IPS-18c (cell line): ENCODE results near the gene KAT6B.

ENCODE experiments used
- H3K4me3 ChIP-seq: 2 replicates; pipeline ENCODE4 v1.7.0; 2013; ENCODE audit warnings: low read depth, mild to moderate bottlenecking, low read length, moderate library complexity; ENCODE audit not compliant: insufficient read depth
- H3K9me3 ChIP-seq: one replicate; pipeline ENCODE4 v1.6.1; 2013; ENCODE audit warnings: mild to moderate bottlenecking, low read length, moderate library complexity; ENCODE audit not compliant: control insufficient read depth, insufficient read depth

The KAT6B gene

DNA sequence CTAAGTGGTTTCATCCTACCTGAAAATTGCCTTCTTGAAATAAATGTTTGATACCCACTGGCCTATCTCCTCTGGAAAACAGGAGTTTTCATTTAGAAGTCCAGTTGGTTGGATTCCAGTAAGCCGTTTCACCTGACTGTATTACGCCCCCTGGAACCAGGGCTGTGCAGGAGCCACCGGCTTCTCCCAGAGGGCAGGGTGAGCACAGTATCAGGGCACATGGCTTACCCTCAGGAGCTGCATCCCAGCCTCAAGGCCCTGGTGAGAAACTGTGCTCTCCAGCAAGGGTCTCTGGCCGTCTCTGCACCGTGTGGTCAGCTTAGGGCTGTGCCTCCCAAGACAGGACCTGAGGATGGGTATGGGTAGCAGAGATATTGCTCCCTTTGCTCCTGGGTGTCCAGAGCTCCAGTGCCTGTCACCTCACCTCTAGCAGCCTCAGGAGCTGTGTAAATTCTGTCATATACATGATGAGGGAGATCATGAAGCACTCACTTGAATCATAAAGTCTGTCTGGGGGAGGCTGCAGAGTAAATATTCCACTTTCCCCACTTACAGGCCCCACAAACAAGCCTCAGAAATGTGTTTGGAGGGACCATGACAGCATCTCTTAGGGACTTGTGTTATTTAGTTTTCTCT is 175.4 kb downstream of the KAT6B start:
- Histone ChIP-seq H3K4me3 (no peak overlapping the region), H3K9me3 (no peaks in the 10 kb centered on the region)

DNA sequence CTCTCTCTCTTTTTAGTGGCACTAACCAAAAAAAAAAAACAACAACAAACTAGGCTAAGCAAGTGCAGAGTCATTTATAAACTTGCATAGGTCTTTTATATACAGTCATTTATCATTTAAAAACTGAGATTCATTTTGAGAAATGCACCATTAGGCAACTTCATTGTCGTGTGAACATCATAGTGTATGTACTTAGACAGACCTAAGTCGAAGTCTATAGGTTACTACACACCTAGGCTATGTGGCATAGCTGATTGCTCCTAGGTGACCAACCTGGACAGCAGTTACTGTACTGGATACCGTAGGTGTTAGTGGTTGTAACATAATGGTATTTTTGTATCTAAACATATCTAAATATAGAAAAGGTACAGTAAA is 175.9 kb downstream of the KAT6B start:
- H3K4me3 ChIP-seq, result no peak overlapping the region

DNA sequence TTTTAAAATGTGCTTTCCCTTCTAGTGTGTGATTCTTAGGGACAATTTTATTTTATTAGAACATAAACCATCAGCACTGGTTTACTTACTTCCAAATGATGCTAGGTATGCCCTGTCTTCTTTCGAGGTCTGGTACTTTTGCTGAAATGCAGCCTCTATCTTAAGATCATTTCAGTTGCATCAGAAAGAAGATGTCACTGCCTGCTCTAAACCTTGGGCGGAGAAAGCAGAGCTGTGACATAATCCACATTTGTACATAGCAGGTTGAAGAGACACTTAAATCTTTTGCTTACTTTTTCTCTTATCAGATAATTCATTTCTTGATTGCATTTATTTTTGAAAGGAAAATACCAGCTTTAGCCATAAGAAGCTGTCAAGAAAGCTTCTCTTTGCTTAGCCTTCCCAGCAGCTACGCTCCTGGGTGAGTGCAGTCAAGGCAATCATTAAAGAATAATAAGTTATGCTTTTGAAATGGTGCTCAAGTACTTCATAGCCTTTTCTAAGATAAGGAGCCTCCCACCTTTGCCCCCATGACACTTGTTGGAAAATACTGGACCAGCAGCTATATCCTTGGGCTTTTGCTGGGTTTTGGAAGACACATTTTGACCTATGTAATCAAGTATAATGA is 176.7 kb downstream of the KAT6B start:
- Histone ChIP-seq H3K4me3 (no peak overlapping the region), H3K9me3 (no peaks in the 10 kb centered on the region)

More for the DNA sequence above, 175.9 kb downstream of the KAT6B start:
- no peaks in the 10 kb centered on the region for H3K9me3 ChIP-seq

DNA sequence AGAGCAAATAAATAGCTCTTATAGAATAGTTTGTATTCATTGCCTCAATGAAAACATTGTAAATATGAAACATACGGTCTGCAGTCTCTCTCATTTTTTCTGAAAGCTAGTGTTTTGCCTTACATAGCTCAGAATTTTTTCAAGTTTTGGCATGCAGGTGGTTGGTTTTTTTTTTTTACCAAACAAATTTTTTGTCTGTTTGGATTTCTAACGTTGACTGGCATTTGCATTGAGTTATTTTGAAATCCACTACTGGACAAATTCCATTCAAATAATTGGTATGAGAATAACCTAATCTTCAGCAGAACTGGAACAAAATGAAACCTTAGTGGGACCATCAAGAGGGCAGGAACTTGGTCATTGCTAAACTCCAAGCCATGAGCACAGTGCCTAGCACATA is 177.5 kb downstream of the KAT6B start:
- H3K4me3 ChIP-seq, result no peak overlapping the region
- H3K9me3 ChIP-seq, result no peaks in the 10 kb centered on the region

DNA sequence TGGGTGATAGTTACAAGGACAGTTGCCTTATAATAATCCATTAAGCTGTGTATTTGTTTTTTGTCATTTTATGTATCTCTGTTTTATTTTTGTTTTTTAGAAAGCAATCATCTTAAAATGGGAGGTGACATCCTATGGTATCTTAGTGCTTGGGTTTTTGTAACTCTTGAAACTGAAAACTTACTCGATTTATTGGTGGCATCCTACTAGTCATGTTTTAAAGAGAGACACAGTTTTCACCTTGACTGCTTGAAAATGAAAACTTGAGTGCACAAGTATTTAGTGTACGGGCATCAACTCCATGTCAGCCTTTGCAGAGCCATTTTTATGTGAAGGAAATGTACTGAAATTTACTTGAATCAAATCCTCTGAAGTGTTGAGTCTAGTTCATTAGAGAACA is 181.2 kb downstream of the KAT6B start:
- Histone ChIP-seq H3K9me3 (no peaks in the 10 kb centered on the region), H3K4me3 (no peak overlapping the region)

DNA sequence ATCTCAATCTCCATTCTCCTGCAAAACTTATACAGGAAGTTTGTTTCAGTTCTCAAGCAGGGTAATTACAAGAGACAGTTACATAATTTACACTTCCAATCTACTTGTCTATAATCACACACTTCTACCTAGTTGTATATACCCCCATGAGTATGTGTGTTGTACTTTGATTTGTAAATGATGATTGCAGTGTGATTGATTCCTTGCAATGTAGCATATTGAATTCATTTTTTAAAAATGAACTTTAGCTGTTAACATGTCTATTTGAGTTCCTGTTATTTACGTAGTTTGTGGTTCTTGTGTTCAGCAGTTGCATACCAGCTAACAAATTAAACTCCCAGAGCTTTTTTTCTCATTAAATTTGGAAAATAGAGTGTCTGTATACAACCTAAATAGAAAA is 182.6 kb downstream of the KAT6B start:
- Histone ChIP-seq H3K9me3 (no peaks in the 10 kb centered on the region), H3K4me3 (no peak overlapping the region)

DNA sequence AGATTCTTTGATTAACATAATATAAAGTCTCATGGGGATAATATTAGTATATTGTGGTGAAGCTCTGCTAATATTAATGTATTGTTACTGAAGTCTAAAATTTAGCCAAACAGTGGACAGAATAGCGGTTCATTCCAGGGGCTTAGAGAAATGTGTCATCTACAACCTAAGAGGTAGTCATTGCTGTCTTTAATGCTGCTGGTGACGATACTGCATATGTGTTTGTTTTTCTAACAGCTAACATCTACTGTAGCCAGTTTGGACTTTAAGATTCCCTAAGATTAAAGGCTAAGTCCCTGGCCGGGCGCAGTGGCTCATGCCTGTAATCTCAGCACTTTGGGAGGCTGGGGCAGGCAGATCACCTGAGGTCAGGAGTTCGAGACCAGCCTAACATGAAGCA is 183.0 kb downstream of the KAT6B start:
- no peaks in the 10 kb centered on the region for H3K9me3 ChIP-seq
- no peak overlapping the region for H3K4me3 ChIP-seq

DNA sequence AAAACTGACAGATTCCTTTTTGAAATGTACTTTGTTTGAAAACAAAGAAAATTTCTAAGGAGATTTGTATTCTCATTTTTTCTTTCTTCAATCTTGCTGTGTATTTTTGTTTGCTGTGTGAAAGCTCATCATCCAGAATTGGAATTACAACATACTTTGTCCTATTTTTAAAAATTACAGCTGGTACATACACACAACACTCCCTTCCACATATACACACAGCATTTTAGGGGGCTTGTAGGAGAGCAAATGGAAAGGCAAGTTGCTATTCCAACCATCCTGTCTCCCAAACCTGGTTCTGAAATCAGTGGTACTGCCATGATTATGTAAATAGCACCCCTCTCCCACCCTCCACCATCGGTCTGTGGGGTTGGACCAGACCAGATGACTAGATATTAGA is 184.0 kb downstream of the KAT6B start:
- Histone ChIP-seq H3K9me3 (no peaks in the 10 kb centered on the region), H3K4me3 (no peak overlapping the region)

DNA sequence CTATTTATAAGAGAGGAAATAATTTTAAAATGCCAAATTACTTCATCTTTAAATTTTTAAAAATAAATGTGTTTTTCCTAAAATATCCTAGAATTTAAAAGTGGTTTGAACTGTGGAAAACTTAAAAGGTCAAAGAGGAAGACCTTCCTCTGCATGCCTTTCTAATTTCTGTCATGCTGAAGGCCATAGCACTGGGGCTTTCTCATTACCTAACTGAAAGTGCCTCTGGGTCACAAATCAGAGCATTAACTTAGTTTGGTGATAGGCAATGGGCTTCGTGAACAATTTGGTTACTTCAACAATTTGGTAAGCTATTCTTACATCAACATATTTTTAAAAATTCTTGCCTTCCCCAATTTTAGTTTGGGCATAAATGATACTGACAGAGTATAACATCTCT is 184.8 kb downstream of the KAT6B start:
- Histone ChIP-seq H3K4me3 (no peak overlapping the region), H3K9me3 (no peaks in the 10 kb centered on the region)

DNA sequence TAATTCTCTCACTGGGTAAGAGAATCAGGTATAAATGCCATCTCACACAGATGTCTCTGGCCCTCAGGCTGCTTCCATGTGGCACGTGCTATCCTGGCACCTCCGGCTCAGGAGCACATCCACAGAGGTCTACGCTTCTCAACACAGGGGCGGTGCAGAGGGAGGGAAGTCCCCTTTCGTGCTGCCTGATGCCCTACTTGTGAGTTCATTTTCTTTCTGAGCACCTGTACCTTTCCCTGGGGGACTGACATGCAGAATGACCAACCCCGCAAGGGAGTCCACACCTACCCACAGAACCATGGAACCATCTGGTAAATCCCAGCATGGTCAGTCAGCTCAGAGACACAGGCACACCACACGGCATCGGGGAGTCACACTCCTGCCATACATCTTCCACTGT is 186.1 kb downstream of the KAT6B start:
- H3K4me3 ChIP-seq, result no peak overlapping the region
- no peaks in the 10 kb centered on the region for H3K9me3 ChIP-seq

DNA sequence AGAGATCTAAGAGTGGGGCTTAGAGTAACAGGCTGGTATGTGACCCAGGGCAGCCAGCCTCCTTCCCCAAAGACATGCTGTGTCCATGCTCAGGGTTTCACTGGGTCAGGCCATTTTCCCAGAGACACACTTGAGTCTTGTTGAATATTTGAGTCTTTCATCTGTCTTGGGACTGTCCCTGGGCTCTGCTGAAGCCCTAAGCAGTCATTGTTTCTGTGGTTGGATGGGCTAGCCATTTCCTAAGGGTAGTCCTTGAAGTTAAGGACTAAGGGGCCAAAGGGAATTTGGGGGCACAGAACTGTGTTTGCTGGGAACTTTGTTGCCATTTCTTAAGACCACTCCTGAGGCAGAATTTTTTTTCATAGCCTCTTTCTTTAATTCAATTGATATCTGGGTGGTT is 186.6 kb downstream of the KAT6B start:
- H3K9me3 ChIP-seq, result no peaks in the 10 kb centered on the region
- H3K4me3 ChIP-seq, result no peak overlapping the region

DNA sequence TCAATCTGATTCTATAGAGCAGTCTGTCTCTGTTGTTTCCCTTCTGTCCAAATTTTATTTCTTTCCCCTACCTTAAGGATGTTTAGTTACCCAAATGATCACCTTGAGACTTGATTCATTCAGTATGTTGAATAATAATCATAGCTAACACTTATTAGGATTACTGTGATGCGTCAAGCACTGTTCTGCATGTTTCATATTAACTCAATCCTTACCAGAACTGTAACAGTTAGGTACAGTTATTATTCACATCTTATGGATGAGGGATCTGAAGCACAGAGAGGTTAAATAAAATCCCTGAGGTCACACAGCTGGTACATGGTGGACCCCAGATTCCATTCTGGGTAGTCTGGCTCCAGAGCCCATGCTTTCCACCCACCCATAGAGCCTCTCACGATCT is 187.1 kb downstream of the KAT6B start:
- Histone ChIP-seq H3K9me3 (no peaks in the 10 kb centered on the region), H3K4me3 (no peak overlapping the region)

DNA sequence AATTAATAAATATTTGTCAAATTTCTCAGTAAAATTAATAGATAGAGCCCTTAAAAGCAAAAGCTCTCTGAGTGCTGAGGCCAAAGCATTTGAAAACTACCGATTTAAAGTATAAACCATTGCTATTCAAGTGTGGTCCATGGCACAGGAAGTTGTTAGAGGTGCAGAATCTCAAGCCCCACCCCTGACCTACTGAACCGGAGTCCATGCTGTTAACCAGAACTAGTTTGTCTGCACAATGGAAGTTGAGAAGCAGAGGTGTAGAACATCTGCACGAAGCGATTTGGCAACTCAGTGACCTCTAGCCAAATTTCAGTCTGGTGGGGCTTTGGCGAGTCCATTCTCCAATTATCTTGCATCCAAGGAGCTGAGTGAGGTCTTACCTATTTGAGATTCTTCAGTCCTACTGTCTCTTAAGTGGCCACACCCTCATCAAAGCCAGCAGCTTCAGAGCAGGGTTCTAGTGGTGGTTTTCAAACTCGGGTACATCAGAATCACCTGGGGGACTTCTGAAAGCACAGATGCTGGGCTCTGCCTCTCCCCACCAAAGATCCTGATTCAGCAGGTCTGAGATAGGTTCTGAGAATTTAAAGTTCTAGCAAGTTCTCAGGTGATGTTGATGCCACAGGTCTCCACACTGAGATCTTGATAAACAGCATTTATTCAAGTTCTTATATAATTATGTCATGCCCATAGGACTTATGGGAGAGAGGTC is 188.3 kb downstream of the KAT6B start:
- H3K9me3 ChIP-seq, result no peaks in the 10 kb centered on the region
- no peak overlapping the region for H3K4me3 ChIP-seq

DNA sequence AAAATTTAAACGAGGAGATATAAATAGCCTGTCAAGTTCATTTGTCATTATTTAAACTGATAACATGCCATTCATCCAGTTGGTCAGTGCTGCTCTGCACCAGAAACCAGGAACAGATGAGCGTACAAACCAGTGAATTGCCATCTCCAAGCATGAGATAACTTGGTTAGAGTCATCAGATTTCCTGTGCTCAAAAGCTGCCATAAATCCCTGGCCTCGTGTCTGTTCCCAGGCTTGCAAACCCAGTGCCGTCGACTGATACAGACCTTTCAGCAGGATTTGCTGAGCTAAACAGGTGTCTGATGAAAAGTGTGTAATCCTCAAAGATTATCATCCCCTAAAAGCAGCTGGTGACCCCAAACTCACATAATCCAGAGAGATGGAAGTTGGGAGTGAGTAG is 189.0 kb downstream of the KAT6B start:
- no peak overlapping the region for H3K4me3 ChIP-seq
- H3K9me3 ChIP-seq, result no peaks in the 10 kb centered on the region

DNA sequence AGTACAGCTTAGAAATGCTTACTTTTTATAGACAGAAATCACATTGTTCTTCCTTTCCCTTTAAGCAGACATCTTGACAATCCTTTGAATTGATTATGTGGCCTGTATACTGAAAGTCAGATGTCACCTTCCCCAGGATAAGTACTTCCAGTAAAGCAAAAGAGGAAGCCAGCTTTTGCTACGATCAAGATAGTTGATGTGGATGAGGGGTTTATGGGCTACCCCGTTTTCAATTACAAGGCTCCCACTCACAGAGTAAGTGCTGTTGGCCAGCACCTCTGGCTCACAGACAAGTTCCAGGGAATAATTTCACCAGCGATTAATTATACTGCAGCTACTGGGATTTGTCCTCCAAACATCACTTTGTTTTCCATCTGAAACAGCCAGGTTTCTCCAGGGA is 189.9 kb downstream of the KAT6B start:
- Histone ChIP-seq H3K4me3 (no peak overlapping the region), H3K9me3 (no peaks in the 10 kb centered on the region)

DNA sequence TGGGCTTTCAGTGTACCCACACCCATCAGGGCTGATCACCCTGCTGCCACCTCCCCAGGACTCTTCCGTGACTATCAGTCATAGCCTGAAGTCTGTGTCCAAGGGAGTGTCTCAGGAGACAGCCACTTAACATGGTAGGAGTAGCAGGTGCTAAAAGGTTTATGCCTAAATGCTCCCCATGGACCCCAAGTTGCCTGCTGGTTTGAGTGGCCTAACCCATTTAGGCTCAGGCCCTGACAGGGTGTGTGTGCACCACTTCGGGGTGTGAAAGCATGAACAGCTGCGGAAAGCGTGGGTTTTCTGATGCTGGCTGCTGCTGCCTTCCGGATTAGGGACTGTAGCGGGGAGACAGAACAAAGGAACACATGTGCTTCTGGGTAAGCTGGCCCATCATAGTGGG is 191.9 kb downstream of the KAT6B start:
- Histone ChIP-seq H3K4me3 (no peak overlapping the region), H3K9me3 (no peaks in the 10 kb centered on the region)

DNA sequence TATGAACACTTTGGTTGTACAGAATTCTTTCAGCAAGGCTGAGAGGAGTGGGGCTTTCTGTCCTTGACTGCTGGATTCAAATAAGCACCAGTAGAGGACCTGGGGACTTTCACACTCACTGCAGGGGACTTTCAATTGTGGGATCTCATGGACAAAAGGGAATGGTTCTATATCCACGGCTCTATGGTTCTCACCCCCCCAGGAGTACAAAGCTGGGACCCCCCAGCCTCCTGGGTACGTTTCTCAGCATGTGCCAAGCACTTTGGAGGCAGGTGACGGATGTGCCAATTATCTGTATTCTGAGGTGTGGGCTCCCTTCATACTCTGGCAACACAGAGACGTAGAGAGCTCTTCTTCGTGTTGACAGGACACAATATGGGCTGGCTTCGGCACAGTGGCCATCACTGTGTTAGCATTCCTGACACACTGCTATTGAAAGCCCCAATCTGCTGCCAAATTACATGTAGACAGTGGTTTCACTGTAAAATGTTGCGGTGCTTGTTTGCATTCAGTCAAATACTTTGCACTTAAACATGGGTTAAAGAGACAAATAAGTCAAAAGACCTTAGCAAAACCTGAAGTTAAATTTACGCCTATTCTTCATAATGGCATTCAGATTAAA is 192.4 kb downstream of the KAT6B start:
- H3K9me3 ChIP-seq, result no peaks in the 10 kb centered on the region
- no peak overlapping the region for H3K4me3 ChIP-seq

DNA sequence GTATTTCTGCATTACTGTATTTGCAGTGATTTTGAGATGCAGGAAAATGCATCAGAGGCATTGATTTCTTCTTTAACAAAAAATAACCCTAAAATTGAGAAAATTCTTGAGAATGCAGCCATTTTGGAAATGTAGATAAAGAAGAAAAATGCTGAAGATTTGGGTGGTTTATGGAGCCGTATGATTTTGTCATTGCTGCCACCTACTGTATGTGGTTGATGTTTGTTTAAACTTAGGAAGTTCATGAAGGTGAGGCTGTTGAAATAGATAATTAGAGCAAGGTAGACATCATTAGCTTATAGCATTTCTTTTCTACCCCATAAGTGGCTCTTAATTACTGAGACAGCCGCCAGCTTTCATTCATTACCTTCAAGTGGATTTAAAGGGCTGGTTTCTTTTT is 193.0 kb downstream of the KAT6B start:
- no peaks in the 10 kb centered on the region for H3K9me3 ChIP-seq

More for the DNA sequence above, 193.0 kb downstream of the KAT6B start:
- no peak overlapping the region for H3K4me3 ChIP-seq
